Endodermal cell (in vitro differentiated cells): Measurements from ENCODE around the gene ITGB3. TPM values are rescaled to one million over a fixed set of nuclear protein-coding genes. Genes with fewer than 3 reads are reported as not detected.

ENCODE experiments used
- DNase-seq: peaks from one replicate; pipeline ENCODE4 v3.0.0-alpha.2; 2017
- H3K27ac ChIP-seq: 2 replicates; pipeline ENCODE4 v1.5.1; 2013; ENCODE audit warnings: mild to moderate bottlenecking, low read depth, low read length, moderate library complexity
- H3K27me3 ChIP-seq: 2 replicates; pipeline ENCODE4 v1.6.1; 2013; ENCODE audit warnings: mild to moderate bottlenecking, low read length, moderate library complexity; ENCODE audit not compliant: insufficient read depth, control insufficient read depth, poor library complexity, severe bottlenecking
- H3K36me3 ChIP-seq: 2 replicates; pipeline ENCODE4 v1.7.0; 2013; ENCODE audit warnings: mild to moderate bottlenecking, low read length, moderate library complexity; ENCODE audit not compliant: control insufficient read depth, insufficient read depth
- H3K4me1 ChIP-seq: one replicate; pipeline ENCODE4 v1.7.0; 2013; ENCODE audit warnings: low read length; ENCODE audit not compliant: control insufficient read depth, insufficient read depth
- H3K4me3 ChIP-seq: 2 replicates; pipeline ENCODE4 v1.5.1; 2013; ENCODE audit warnings: mild to moderate bottlenecking, low read length, moderate library complexity
- H3K9ac ChIP-seq: 2 replicates; pipeline ENCODE4 v1.6.1; 2013; ENCODE audit warnings: mild to moderate bottlenecking, low read length, moderate library complexity; ENCODE audit not compliant: poor library complexity, severe bottlenecking; ENCODE audit errors: extremely low read depth
- H3K9me3 ChIP-seq: 2 replicates; pipeline ENCODE4 v1.6.1; 2013; ENCODE audit warnings: mild to moderate bottlenecking, low read length, moderate library complexity; ENCODE audit not compliant: control insufficient read depth
- H3K27ac Mint-ChIP-seq: 2 replicates; pipeline ENCODE4 v1.8.0; 2020; ENCODE audit warnings: mixed read lengths
- H3K27me3 Mint-ChIP-seq: 2 replicates; pipeline ENCODE4 v1.8.0; 2021; ENCODE audit warnings: mild to moderate bottlenecking, mixed read lengths; ENCODE audit not compliant: insufficient read depth
- H3K36me3 Mint-ChIP-seq: 2 replicates; pipeline ENCODE4 v1.8.0; 2020; ENCODE audit warnings: low read depth, mixed read lengths
- H3K4me1 Mint-ChIP-seq: 2 replicates; pipeline ENCODE4 v1.8.0; 2020; ENCODE audit warnings: mixed read lengths
- H3K4me3 Mint-ChIP-seq: 2 replicates; pipeline ENCODE4 v1.8.0; 2020; ENCODE audit warnings: mild to moderate bottlenecking, moderate library complexity, mixed read lengths
- H3K9me3 Mint-ChIP-seq: 2 replicates; pipeline ENCODE4 v1.8.0; 2020; ENCODE audit warnings: mild to moderate bottlenecking, mixed read lengths
- CTCF ChIP-seq: fragments of 200-600 bp; sonication (generic); conservative IDR thresholded peaks from 2 replicates; pipeline ENCODE4 v1.5.0; 2021; ENCODE audit warnings: antibody characterized with exemption, mild to moderate bottlenecking
- WGBS, 2 experiments: methylation state at CpG; one replicate each; pipeline versions ENCODE4 v1.1.5 to v1.1.7; 2013; ENCODE audit warnings: missing lambda C conversion rate in 2 of 2, mixed read lengths in 1 of 2; ENCODE audit not compliant: insufficient coverage in 1 of 2, insufficient read length in 1 of 2; 5-methylcytosine and 5-hydroxymethylcytosine counted together
- total RNA-seq, 2 donors: library from RNA; stranded (reverse); fragmentation: NEBNext Ultra II Directional in 1 of 2; extraction: Animal tissue kit (Norgen Biotek cat#: 25700) in 1 of 2; gene quantifications; 2 replicates in 1 of 2; 3 replicates in 1 of 2; pipeline ENCODE4 v1.2.1, GENCODE V29; 2021

The ITGB3 gene
- total RNA-seq, 2 donors from 2014 or later = 0.51 to 0.73 TPM

GRCh38 chr17:47332287-47332686 lies 78.7 kb downstream of the ITGB3 start:
- DNase-seq = no peak
- no peak overlapping the region for H3K4me3 Mint-ChIP-seq
- no peak for TF ChIP-seq CTCF
- no peak overlapping the region for H3K27ac Mint-ChIP-seq
- peaks cover 13% of the 10 kb centered on the region for H3K4me1 Mint-ChIP-seq
- H3K27ac ChIP-seq = no peak overlapping the region
- peaks cover 1% of the 10 kb centered on the region for H3K9me3 Mint-ChIP-seq
- H3K27me3 ChIP-seq = no peaks in the 10 kb centered on the region
- H3K4me3 ChIP-seq = no peak overlapping the region
- H3K4me1 ChIP-seq = peaks cover 3% of the 10 kb centered on the region
- no peaks in the 10 kb centered on the region for H3K36me3 ChIP-seq
- H3K36me3 Mint-ChIP-seq = peaks cover 32% of the 10 kb centered on the region
- no peak overlapping the region for H3K9ac ChIP-seq
- peaks cover 22% of the 10 kb centered on the region for H3K9me3 ChIP-seq
- no peaks in the 10 kb centered on the region for H3K27me3 Mint-ChIP-seq

DNA sequence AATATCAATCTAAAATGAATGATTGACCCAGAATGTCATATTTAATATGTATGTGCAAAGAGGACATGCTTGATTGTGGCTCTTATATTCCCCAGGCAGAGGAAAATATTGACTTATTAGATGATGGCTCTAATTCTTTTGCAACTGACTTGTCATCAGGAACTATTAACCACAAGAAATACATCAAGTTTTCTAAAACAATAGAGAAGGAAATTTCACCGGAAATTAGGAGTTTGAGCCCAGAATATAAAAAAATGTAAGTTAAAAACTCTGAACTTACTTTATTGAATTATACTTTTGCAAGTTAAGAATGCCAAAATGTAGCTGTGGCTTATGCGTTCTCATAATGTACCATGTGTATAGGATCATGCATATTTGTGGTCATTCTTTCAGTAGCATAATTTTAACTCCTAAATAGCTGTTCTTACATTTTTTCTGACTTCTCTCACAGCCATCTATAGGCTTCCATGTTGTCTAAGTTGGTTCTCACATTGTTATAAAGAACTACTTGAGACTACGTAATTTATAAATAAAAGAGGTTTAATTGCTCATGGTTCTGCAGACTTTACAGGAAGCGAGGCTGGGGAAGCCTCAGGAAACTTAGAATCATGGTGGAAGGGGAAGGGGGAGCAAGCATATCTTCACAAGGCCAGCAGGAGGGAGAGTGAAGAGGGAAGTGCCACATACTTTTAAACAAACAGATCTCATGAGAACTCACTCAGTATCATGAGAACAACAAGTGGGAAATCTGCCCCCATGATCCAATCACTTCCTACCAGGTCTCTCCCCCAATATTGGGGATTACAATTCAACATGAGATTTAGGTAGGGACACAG lies 81.7 kb downstream of the ITGB3 start:
- Histone ChIP-seq H3K9me3 (peaks cover 22% of the 10 kb centered on the region), H3K4me3 (no peak overlapping the region), H3K36me3 (no peaks in the 10 kb centered on the region), H3K27me3 (no peaks in the 10 kb centered on the region), H3K4me1 (no peaks in the 10 kb centered on the region), H3K9ac (no peak overlapping the region), H3K27ac (no peak overlapping the region)
- no peak for TF ChIP-seq CTCF
- Mint-ChIP-seq H3K36me3 (peaks cover 32% of the 10 kb centered on the region), H3K4me3 (no peak overlapping the region), H3K9me3 (peaks cover 1% of the 10 kb centered on the region), H3K27ac (peak overlapping the region; percentile 14), H3K4me1 (peaks cover 4% of the 10 kb centered on the region), H3K27me3 (no peaks in the 10 kb centered on the region)
- peak; percentile 67 for DNase-seq
- WGBS, 2 experiments = 91 to 96% methylated on average over 3 to 4 of the region's 4 CpGs

- Histone ChIP-seq H3K36me3 (no peaks in the 10 kb centered on the region), H3K4me1 (no peaks in the 10 kb centered on the region), H3K27me3 (no peaks in the 10 kb centered on the region), H3K4me3 (no peak overlapping the region), H3K9ac (no peak overlapping the region), H3K27ac (no peak overlapping the region), H3K9me3 (peaks cover 8% of the 10 kb centered on the region)
- TF ChIP-seq CTCF = no peak
- Mint-ChIP-seq H3K27me3 (no peaks in the 10 kb centered on the region), H3K4me3 (no peak overlapping the region), H3K36me3 (peaks cover 24% of the 10 kb centered on the region), H3K4me1 (peaks cover 4% of the 10 kb centered on the region), H3K27ac (no peak overlapping the region), H3K9me3 (peaks cover 8% of the 10 kb centered on the region)
- 90 to 94% methylated on average over 2 to 3 of the region's 3 CpGs for WGBS, 2 experiments
- no peak for DNase-seq
Observed at GRCh38 chr17:47338026-47338425, 84.4 kb downstream of the ITGB3 start.
